HEK293T (cell line): ENCODE measurements around the gene ZNF57.

ENCODE experiments used
- BHLHE40 ChIP-seq: fragments of 450-650 bp; IDR thresholded peaks from 2 replicates; pipeline ENCODE4 v1.6.1; 2016; ENCODE audit warnings: mild to moderate bottlenecking, moderate library complexity, borderline replicate concordance
- FOXA1 ChIP-seq: fragments of 450-650 bp; IDR thresholded peaks from 2 replicates; pipeline ENCODE4 v1.6.1; 2016; ENCODE audit warnings: mild to moderate bottlenecking
- L3MBTL2 ChIP-seq: fragments of 450-650 bp; conservative IDR thresholded peaks from 2 replicates; pipeline ENCODE4 v1.6.1; 2016; ENCODE audit warnings: mild to moderate bottlenecking
- LEF1 ChIP-seq: fragments of 450-650 bp; IDR thresholded peaks from 2 replicates; pipeline ENCODE4 v1.6.1; 2017; ENCODE audit warnings: mild to moderate bottlenecking, borderline replicate concordance
- NFRKB ChIP-seq: fragments of 450-650 bp; IDR thresholded peaks from 2 replicates; pipeline ENCODE4 v1.6.1; 2016; ENCODE audit warnings: mild to moderate bottlenecking, moderate library complexity
- PKNOX1 ChIP-seq: fragments of 450-650 bp; IDR thresholded peaks from 2 replicates; pipeline ENCODE4 v1.6.1; 2016
- SP1 ChIP-seq: fragments of 450-650 bp; IDR thresholded peaks from 2 replicates; pipeline ENCODE4 v1.6.1; 2017
- SUZ12 ChIP-seq: fragments of 450-650 bp; IDR thresholded peaks from 2 replicates; pipeline ENCODE4 v1.6.1; 2016; ENCODE audit warnings: mild to moderate bottlenecking
- TARDBP ChIP-seq: fragments of 450-650 bp; IDR thresholded peaks from 2 replicates; pipeline ENCODE4 v1.6.1; 2016
- ZNF384 ChIP-seq: fragments of 450-650 bp; IDR thresholded peaks from 2 replicates; pipeline ENCODE4 v1.6.1; 2016

GRCh38 chr19:2964874-2965273, 64.1 kb downstream of the ZNF57 start:
- TF ChIP-seq LEF1 (no peak), PKNOX1 (no peak), SUZ12 (no peak), BHLHE40 (no peak), ZNF384 (no peak), FOXA1 (no peak), NFRKB (no peak), L3MBTL2 (no peak), TARDBP (no peak), SP1 (no peak)
